Cardiac fibroblast (primary cell): Measurements from ENCODE around the gene SMIM5.

Experiments
- DNase-seq, 2 donors: peaks; one replicate each; pipeline versions ENCODE4 v3.0.0 to v3.0.0-alpha.2; 2010; ENCODE audit warnings: low read depth in 2 of 2
- H3K4me3 ChIP-seq, 2 donors: replicated peaks in 1 of 2; 1 replicate in 1 of 2; 2 replicates in 1 of 2; pipeline ENCODE4 v1.5.1; 2011; ENCODE audit warnings: low read depth in 2 of 2, low read length in 2 of 2, mild to moderate bottlenecking in 2 of 2, moderate library complexity in 1 of 2
- CTCF ChIP-seq: IDR thresholded peaks from one replicate; pipeline ENCODE4 v1.5.1; 2011; ENCODE audit warnings: low read depth, mild to moderate bottlenecking, low read length, inconsistent platforms

SMIM5 gene

DNA sequence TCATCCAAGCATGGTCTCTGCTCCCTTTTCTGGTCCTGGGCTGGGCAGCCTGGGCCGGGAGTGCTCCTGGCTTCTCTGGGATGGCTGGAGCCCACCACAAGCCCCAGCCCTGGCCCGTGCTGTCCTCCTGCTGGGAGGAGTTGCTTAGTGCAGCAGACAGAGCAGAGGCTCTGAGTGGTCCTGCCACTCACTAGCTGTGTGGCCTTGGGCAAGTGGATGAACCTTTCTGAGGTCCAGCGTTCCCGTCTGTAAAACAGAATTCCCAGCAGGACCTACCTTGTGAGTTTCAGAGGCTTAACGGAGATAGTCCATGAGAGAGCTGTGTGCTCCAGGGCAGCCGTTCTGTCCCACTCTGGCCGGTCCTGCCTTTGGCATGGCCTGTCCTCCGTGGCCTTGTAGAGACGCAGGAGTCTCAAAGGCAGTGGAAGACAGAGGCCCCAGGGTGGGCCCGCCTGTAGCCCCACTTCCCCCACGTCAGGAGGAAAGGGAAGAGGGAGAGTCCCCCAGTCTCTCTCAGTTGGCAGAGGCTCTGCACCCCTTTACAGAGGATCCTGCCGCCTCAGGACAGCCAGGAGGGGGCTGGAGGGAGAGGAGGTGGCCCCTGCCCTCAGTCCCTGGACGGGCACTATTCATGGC is 37.8 kb upstream of the SMIM5 start:
- no peak overlapping the region for H3K4me3 ChIP-seq

GRCh38 chr17:75595920-75596313 is 37.3 kb upstream of the SMIM5 start:
- no peak for TF ChIP-seq CTCF
- DNase-seq, result no peak
- H3K4me3 ChIP-seq, result no peak overlapping the region

More for the DNA sequence above, 37.8 kb upstream of the SMIM5 start:
- DNase-seq, result no peak
- TF ChIP-seq CTCF, result no peak

DNA sequence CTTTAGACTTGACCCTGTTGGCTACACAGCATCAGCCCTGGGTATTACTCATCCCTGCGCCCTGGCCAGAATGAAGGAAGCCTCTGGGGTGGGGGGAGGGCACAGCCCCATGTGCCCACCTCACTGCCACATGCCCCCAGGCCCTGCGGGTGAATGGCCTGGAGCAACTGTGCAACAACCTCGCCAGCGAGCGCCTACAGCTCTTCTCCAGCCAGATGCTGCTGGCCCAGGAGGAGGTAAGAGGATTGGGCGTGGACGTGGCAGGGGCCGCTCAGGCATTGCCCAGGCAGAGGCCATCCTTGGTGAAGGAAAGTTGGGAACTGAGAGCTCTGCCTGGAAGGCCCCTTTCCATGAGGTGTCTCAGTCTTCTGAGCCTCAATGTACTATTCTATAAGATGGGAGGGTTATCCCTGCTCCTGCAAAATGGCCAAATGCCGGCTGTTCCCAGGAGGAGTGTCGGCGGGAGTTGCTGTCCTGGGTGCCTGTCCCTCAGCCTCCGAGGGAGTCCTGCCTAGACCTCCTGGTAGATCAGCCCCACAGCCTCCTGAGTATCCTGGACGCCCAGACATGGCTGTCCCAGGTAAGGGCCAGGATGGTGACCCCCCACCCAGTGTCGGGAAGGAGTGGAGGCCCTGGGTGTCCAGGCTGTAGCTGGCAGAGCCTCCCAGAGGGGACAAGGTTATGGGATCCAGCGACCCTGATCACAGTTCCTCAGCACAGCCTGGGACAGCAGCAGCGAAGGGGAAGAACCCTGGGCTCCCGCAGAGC is 36.7 kb upstream of the SMIM5 start:
- no peak for DNase-seq
- H3K4me3 ChIP-seq, result no peak overlapping the region
- TF ChIP-seq CTCF, result no peak

DNA sequence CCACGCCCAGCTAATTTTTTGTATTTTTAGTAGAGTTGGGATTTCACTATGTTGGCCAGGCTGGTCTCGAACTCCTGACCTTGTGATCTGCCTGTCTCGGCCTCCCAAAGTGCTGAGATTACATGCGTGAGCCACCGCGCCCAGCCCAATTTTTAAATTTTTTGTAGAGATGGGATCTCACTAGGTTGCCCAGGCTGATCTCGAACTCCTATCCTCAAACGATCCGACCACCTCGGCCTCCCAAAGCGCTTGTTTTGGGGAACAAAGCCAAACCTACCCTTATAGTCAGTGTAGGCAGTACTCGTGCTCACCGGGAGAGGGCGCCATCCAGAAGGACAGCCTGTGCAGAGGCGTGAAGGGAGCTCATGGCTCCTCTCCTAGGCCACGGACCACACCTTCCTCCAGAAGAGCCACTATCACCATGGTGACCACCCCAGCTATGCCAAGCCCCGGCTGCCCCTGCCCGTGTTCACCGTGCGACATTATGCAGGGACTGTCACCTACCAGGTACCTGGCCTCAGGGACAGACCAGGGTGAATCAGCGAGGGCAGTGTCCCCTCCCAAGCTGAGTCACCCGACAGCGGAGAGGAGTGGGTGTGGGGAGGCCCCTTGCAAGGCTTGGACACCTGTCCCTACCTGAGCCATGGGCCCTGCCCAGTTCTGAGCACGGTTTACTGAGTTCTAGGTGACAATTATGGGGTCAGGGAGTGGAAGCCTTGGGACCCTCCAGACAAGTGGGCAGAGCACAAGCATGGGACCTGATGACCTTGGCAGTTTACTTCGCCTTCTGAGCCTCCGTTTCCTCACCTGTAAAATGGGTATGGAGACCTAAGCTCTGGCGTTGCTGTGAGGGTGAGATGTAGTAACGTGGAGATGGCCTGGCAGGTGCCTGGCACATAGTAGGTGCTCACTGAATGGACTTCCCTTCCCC is 31.9 kb upstream of the SMIM5 start:
- no peak overlapping the region for H3K4me3 ChIP-seq
- peak; percentile 80 for TF ChIP-seq CTCF
- DNase-seq, result peak; percentile 35 to 44

GRCh38 chr17:75602644-75603043 is 30.6 kb upstream of the SMIM5 start:
- no peak for DNase-seq
- no peak for TF ChIP-seq CTCF
- no peak overlapping the region for H3K4me3 ChIP-seq

GRCh38 chr17:75603123-75603522 is 30.1 kb upstream of the SMIM5 start:
- H3K4me3 ChIP-seq, result no peak overlapping the region
- TF ChIP-seq CTCF, result no peak
- DNase-seq, result no peak
